Activated CD8-positive, alpha-beta T cell treated with anti-CD3 and anti-CD28 coated beads, Interleukin-2, amount 10 ng/mL, durations not matched to agents 7 days and 5 days (primary cell): ENCODE results near the gene GJA9. TPM values are rescaled to one million over a fixed set of nuclear protein-coding genes. Genes with fewer than 3 reads are reported as not detected.
"Not testable (repeated sequence)": the region's sequence is repeated elsewhere in the genome, so short reads cannot be mapped to it uniquely, and the experiment has no call there.

Experiments used
- ATAC-seq: fragments of 150-1000 bp; cut with Tn5 transposase; one replicate; pipeline ENCODE4 v1.10.0; 2021; ENCODE audit warnings: moderate library complexity
- CTCF ChIA-PET: fragments of 350-600 bp; sonication (Branson Sonifier 250); formaldehyde crosslinking; loops from one replicate; lab custom pipeline; 2021; ENCODE audit warnings: antibody characterized with exemption; lab: Charles Lee
- POLR2A ChIA-PET: fragments of 350-600 bp; sonication (Branson Sonifier 250); formaldehyde crosslinking; loops from one replicate; lab custom pipeline; 2021; ENCODE audit warnings: antibody characterized with exemption; lab: Charles Lee
- DNase-seq: peaks from one replicate; pipeline ENCODE4 v3.0.0-alpha.2; 2020
- H3K27ac Mint-ChIP-seq: one replicate; pipeline ENCODE4 v1.8.0; 2021; ENCODE audit warnings: mild to moderate bottlenecking, mixed read lengths
- H3K27me3 Mint-ChIP-seq: one replicate; pipeline ENCODE4 v1.8.0; 2021; ENCODE audit warnings: low read depth, mixed read lengths
- H3K36me3 Mint-ChIP-seq: one replicate; pipeline ENCODE4 v1.8.0; 2021; ENCODE audit warnings: low read depth, mixed read lengths
- H3K4me1 Mint-ChIP-seq: one replicate; pipeline ENCODE4 v1.8.0; 2021; ENCODE audit warnings: low read depth, mixed read lengths
- H3K4me3 Mint-ChIP-seq: one replicate; pipeline ENCODE4 v1.8.0; 2021; ENCODE audit warnings: mild to moderate bottlenecking, mixed read lengths
- H3K9me3 Mint-ChIP-seq: one replicate; pipeline ENCODE4 v1.8.0; 2022; ENCODE audit warnings: mixed read lengths; ENCODE audit not compliant: insufficient read depth
- total RNA-seq, 2 experiments: library from RNA; stranded (reverse); gene quantifications; one replicate each; pipeline ENCODE4 v1.2.3, GENCODE V29; 2021

The GJA9 gene
- not detected for total RNA-seq

DNA sequence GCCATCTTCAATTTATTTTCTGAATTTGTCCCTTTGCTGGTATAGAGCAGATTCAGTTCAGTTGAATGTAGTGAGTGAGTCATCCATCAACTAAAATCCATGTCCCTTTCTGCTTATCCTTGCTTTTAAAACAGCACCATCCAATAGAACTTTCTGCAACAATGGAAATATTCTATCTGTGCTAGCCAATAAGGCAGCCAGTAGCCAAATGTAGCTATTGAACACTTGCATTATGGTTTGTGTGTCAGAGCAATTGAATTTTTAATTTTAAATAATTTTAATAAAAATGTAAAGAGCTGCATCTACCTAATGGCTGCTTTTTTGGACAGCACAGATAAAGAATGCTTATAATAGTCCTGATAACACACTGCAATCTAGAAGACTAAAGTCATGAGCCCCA is at the start of gene GJA9:
Gene GJA9, minus strand, starts transcription at position 101 of the 400 bp plus-strand sequence. CDS start 5,489 bp downstream, outside the sequence.
- Mint-ChIP-seq H3K4me1 (no peaks in the 10 kb centered on the region), H3K36me3 (no peaks in the 10 kb centered on the region), H3K27ac (no peak within 1 kb of the TSS), H3K27me3 (peaks cover 7% of the 10 kb centered on the region), H3K4me3 (no peak within 1 kb of the TSS), H3K9me3 (no peaks in the 10 kb centered on the region)
- POLR2A ChIA-PET = no interaction called here
- ATAC-seq = no peak
- CTCF ChIA-PET = interaction anchor here (1.1 to 1.4 kb wide), 4 partner anchors 14 to 217 kb away, joined by 3 to 4 read pairs (median 4); no protein-coding TSS in a partner anchor
- no peak for DNase-seq

DNA sequence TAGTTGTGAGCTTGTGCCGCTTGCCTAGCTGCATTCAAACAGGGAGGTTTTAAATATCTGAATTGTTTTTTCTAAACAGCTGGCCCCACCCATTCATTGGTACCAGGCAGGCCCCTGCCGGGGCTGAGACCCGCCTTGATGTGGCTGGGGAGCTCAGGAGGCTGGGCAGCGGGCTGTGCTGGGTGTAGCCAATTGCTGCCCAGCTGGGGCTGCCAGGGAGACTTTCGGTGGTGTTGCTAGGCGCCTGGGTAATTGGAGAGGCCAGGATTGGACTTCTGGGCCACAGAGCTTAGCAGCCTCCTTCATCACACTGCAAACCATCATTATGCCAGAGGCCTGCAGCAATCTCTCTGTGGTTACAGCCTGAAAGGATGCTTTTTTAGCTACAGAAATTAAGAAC is 48.1 kb upstream of the GJA9 start:
- DNase-seq = no peak
- Mint-ChIP-seq H3K27me3 (peaks cover 8% of the 10 kb centered on the region), H3K4me3 (no peak overlapping the region), H3K4me1 (peaks cover 2% of the 10 kb centered on the region), H3K27ac (no peak overlapping the region), H3K9me3 (no peaks in the 10 kb centered on the region), H3K36me3 (no peaks in the 10 kb centered on the region)
- ChIA-PET CTCF (interaction anchor here (0.6 to 1.2 kb wide), 2 partner anchors 10 to 125 kb away, joined by 3 read pairs; no protein-coding TSS in a partner anchor), POLR2A (no interaction called here)
- no peak for ATAC-seq

DNA sequence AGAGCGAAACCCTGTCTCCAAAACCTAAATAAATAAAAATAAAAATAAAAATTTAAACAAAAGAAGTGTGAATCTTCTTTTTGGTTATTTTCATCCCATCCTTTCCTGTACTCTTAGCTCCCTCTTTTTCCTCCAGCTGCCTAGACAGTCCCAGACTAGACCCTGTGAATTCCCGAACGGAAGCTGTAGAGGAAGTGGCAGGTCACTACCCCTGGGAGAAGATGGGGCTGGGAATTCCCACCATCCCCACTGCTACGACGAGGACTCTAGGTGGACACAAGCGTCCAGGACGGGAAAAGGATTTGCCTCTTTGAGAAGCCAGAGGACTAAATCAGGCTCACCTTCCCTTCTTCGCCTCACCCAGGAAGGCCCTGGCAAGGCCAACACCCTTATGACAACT is 47.7 kb upstream of the GJA9 start:
- peaks cover 2% of the 10 kb centered on the region for H3K4me1 Mint-ChIP-seq
- no peak overlapping the region for H3K4me3 Mint-ChIP-seq
- no peaks in the 10 kb centered on the region for H3K36me3 Mint-ChIP-seq
- CTCF ChIA-PET = interaction anchor here (0.6 to 1.2 kb wide), 2 partner anchors 10 to 125 kb away, joined by 3 read pairs; no protein-coding TSS in a partner anchor
- H3K9me3 Mint-ChIP-seq = no peaks in the 10 kb centered on the region
- H3K27me3 Mint-ChIP-seq = peaks cover 8% of the 10 kb centered on the region
- H3K27ac Mint-ChIP-seq = no peak overlapping the region
- ATAC-seq (no peak), DNase-seq (no peak)
- POLR2A ChIA-PET = no interaction called here

DNA sequence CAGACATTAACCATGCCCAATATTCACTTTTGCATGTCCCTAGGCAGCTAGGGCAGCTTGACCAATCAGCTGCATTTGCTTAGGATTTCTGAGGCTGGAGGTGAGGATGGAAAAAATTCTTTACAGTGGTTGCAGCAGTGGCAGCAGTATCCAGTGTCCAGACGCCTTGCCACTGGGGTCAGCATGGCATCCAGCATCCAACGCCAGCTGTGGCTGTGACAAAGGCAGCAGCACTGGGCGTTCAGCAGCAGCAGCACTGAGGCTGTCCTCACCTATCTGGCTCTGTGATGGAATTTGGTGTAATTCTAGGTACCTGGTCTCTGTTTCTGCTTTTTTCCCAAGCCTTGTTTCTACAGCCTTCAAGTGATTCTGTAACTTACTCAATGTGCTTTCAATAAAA is 44.7 kb upstream of the GJA9 start:
- Mint-ChIP-seq H3K27me3 (no peaks in the 10 kb centered on the region), H3K27ac (no peak overlapping the region), H3K4me3 (no peak overlapping the region), H3K36me3 (no peaks in the 10 kb centered on the region), H3K4me1 (peaks cover 2% of the 10 kb centered on the region), H3K9me3 (no peaks in the 10 kb centered on the region)
- ChIA-PET POLR2A (no interaction called here), CTCF (no interaction called here)
- no peak for ATAC-seq
- DNase-seq = no peak

DNA sequence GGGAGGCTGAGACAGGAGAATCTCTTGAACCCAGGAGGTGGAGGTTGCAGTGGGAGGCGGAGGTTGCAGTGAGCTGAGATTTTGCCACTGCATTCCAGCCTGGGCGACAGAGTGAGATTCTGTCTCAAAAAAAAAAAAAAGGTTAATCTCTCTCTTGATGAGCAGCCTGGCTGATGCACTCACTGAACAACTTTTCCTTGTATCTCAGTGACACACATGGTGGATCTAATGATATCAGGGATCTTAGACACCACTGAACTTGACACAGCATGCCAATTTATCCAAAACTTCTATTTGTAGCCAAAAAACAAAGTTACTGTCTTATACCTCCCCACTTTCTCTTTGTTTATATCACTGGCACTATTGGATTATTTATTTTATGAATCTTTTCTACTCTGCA is 44.0 kb upstream of the GJA9 start:
- ChIA-PET POLR2A (no interaction called here), CTCF (no interaction called here)
- Mint-ChIP-seq H3K27ac (no peak overlapping the region), H3K9me3 (no peaks in the 10 kb centered on the region), H3K4me1 (peaks cover 2% of the 10 kb centered on the region), H3K4me3 (no peak overlapping the region), H3K27me3 (no peaks in the 10 kb centered on the region), H3K36me3 (no peaks in the 10 kb centered on the region)
- DNase-seq = no peak
- no peak for ATAC-seq

DNA sequence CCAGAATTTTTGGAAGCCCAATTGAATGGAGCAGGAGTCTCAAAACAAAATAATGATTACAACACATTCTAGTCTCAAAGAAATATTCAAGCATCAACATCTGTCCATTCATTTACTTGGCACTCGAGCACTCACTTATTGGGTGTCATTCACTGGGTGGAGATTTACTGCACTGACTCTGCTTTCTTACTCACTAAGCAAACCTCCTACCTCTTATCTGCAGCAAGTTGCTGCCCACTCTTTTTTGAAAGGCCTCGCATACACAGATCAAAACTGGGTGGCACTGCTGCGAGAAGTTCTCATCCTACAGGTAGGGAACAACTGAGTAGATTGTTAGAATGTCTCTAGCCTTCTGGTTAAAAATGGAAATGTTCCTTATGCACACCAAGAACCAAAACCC is 42.2 kb upstream of the GJA9 start:
- no peaks in the 10 kb centered on the region for H3K36me3 Mint-ChIP-seq
- no peak overlapping the region for H3K4me3 Mint-ChIP-seq
- CTCF ChIA-PET = no interaction called here
- H3K27me3 Mint-ChIP-seq = no peaks in the 10 kb centered on the region
- no peak overlapping the region for H3K27ac Mint-ChIP-seq
- POLR2A ChIA-PET = no interaction called here
- ATAC-seq = no peak
- H3K4me1 Mint-ChIP-seq = peaks cover 4% of the 10 kb centered on the region
- no peak for DNase-seq
- no peaks in the 10 kb centered on the region for H3K9me3 Mint-ChIP-seq

DNA sequence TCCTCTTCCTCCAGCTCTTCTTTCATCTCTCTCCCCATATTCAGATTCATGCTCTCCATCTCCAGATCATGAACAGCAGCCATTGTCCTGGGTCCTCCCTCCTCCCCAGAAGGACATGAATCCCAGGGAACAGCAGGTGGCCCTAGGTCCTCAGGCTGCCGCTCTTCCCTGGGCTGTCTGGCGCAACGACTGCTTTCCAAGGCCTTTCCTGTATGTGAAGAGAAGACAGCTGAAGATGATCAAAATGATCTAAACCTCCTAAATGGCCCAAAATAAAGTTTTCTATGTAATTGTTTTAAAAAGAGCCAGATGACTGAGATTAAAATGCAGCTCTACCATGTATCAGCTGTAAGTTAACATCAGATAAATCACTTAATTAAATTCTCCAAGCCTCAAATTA is 37.7 kb upstream of the GJA9 start:
- no peak for ATAC-seq
- ChIA-PET CTCF (interaction anchor here (1.0 kb wide), 1 partner anchor 11 kb away, joined by 3 read pairs; no protein-coding TSS in a partner anchor), POLR2A (no interaction called here)
- Mint-ChIP-seq H3K4me3 (no peak overlapping the region), H3K27ac (peak overlapping the region; percentile 12), H3K36me3 (no peaks in the 10 kb centered on the region), H3K9me3 (no peaks in the 10 kb centered on the region), H3K4me1 (peaks cover 13% of the 10 kb centered on the region), H3K27me3 (no peaks in the 10 kb centered on the region)
- no peak for DNase-seq

DNA sequence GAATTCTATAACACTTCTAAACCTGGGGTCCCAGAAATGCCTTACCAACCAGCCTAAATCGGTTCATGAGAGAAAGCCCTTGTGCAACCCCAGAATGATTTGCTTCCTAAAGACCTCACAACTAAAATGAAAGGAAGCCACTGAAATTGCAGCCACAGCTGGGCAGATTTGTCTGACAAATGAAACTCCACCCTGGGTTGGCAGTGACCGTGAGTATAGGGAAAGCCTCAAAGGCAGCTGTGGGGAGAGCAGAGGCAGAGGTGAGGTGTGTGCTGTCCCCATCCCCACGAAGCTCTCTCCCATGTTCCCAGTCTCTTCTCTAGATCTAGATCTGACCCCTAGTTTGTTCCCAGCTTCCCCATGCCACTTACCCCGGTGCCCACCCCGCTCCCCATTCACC is 37.2 kb upstream of the GJA9 start:
- ATAC-seq (no peak), DNase-seq (no peak)
- ChIA-PET CTCF (interaction anchor here (1.0 kb wide), 1 partner anchor 11 kb away, joined by 3 read pairs; no protein-coding TSS in a partner anchor), POLR2A (no interaction called here)
- Mint-ChIP-seq H3K9me3 (no peaks in the 10 kb centered on the region), H3K27me3 (no peaks in the 10 kb centered on the region), H3K27ac (no peak overlapping the region), H3K36me3 (no peaks in the 10 kb centered on the region), H3K4me3 (no peak overlapping the region), H3K4me1 (peaks cover 13% of the 10 kb centered on the region)

DNA sequence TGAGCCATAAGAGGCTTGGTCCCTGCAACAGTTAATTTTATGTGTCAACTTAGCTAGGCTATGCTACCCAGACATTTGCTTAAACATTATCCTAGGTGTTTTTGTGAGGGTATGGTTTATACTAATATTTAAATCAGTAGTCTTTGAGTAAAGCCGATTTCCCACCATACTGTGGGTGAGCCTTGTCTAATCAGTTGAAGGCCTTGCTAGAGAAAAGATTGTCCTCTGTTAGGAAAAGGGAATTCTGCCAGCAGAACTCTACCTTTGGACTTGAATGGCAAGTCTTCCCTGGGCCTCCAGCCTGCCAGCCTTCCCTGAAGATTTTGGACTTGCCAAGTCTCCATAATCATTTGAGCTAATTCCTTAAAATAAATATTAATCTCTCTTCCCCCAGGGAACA is 36.4 kb upstream of the GJA9 start:
- peaks cover 13% of the 10 kb centered on the region for H3K4me1 Mint-ChIP-seq
- CTCF ChIA-PET = no interaction called here
- DNase-seq (no peak), ATAC-seq (no peak)
- no peaks in the 10 kb centered on the region for H3K27me3 Mint-ChIP-seq
- no peaks in the 10 kb centered on the region for H3K36me3 Mint-ChIP-seq
- H3K4me3 Mint-ChIP-seq = no peak overlapping the region
- POLR2A ChIA-PET = no interaction called here
- H3K27ac Mint-ChIP-seq = no peak overlapping the region
- H3K9me3 Mint-ChIP-seq = no peaks in the 10 kb centered on the region

DNA sequence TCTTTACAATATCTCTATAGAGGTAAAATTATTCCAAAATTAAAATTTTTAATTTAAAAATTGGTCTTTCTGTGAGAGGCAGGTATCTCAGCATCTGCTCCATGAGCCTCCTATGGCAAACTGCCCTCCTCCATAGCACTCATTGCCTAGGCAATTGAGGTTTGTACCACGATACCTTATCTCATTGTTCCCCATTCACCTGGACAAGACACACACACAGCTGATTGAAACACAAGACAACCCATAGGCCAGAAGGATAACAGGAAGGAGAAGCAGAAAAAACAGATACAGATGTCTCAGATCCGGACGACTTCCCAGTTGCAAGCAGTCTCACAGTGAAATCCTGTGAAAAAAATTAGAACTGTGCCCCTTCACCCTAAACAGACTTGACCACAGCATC is 36.0 kb upstream of the GJA9 start:
- DNase-seq = no peak
- ChIA-PET CTCF (no interaction called here), POLR2A (no interaction called here)
- peaks cover 13% of the 10 kb centered on the region for H3K4me1 Mint-ChIP-seq
- no peak overlapping the region for H3K27ac Mint-ChIP-seq
- ATAC-seq = no peak
- H3K36me3 Mint-ChIP-seq = no peaks in the 10 kb centered on the region
- H3K9me3 Mint-ChIP-seq = no peaks in the 10 kb centered on the region
- no peaks in the 10 kb centered on the region for H3K27me3 Mint-ChIP-seq
- H3K4me3 Mint-ChIP-seq = no peak overlapping the region

DNA sequence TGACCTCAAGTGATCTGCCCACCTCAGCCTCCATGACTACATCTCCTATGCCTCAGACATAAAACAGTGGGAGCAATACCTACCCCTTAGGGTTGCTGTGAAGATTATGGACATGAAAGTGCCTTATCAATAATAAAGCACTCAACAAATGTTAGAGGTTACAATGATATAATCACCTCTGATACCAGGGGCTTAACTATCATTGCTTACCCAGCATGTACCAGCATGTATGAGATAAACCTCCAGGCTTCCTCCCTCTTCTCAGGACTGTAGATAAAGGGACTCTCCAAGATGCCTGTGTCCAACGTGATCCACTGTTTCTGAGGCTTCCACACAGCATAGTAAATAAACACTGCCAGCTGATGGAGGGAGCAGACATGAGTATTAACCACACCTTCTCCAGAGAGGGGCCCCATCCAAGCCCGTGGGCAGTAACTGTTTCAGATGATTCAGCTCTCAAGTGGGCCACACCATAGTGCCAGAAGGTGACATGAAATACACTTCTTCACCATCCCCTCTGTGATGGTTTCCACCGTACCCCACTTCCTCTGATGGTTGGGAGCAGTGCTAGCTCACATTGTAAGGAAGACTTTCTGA is 34.1 kb upstream of the GJA9 start:
- Mint-ChIP-seq H3K27me3 (no peaks in the 10 kb centered on the region), H3K4me1 (peaks cover 13% of the 10 kb centered on the region), H3K36me3 (no peaks in the 10 kb centered on the region), H3K9me3 (no peaks in the 10 kb centered on the region), H3K27ac (no peak overlapping the region), H3K4me3 (no peak overlapping the region)
- DNase-seq = no peak
- ChIA-PET POLR2A (no interaction called here), CTCF (no interaction called here)
- no peak for ATAC-seq

DNA sequence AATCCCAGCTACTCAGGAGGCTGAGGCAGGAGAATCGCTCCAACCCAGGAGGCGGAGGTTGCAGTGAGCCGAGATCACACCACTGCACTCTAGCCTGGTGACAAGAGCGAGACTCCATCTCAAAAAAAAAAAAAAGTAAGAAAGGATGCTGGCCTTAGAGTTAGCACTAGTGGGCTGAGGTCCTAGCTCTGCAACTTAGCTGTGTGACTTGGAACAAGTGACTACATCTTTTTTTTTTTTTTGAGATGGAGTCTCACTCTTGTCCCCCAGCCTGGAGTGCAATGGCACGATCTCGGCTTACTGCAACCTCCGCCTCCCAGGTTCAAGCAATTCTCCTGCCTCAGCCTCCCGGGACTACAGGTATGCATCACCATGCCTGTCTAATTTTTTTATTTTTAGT is 33.5 kb upstream of the GJA9 start:
- POLR2A ChIA-PET, H3K36me3 Mint-ChIP-seq, H3K4me3 Mint-ChIP-seq, CTCF ChIA-PET, DNase-seq, H3K9me3 Mint-ChIP-seq, H3K27me3 Mint-ChIP-seq, ATAC-seq, H3K27ac Mint-ChIP-seq: not testable (repeated sequence)
- peaks cover 13% of the 10 kb centered on the region for H3K4me1 Mint-ChIP-seq

DNA sequence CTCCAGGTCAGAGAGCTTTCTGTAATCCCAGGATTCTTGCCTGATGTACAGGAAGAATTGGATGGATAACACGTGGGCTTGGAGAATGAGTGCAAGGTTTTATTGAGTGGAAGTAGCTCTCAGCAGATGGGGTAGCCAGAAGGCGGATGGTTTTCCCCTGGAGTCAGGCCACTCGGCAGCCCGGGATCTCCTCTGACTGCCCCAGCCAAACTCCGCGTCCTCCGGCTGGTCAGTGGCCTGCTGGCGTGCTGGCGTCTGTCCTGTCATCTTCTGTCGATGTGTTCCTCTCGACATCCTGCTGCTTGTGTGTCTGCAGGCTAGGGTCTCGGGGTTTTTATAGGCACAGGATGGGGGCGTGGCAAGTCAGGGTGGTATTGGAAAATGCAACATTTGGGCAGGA is 27.4 kb upstream of the GJA9 start:
- peaks cover 8% of the 10 kb centered on the region for H3K9me3 Mint-ChIP-seq
- ATAC-seq (no peak), DNase-seq (no peak)
- POLR2A ChIA-PET = no interaction called here
- no peak overlapping the region for H3K27ac Mint-ChIP-seq
- H3K27me3 Mint-ChIP-seq = no peaks in the 10 kb centered on the region
- H3K4me1 Mint-ChIP-seq = no peaks in the 10 kb centered on the region
- no peaks in the 10 kb centered on the region for H3K36me3 Mint-ChIP-seq
- CTCF ChIA-PET = no interaction called here
- no peak overlapping the region for H3K4me3 Mint-ChIP-seq
